ENCODE results near the gene ZNF565. TPM values are rescaled to one million over a fixed set of nuclear protein-coding genes. Genes with fewer than 3 reads are reported as not detected.
"Not testable (repeated sequence)": the region's sequence is repeated elsewhere in the genome, so short reads cannot be mapped to it uniquely, and the experiment has no call there.

The ZNF565 gene
- polyA plus RNA-seq, 1 experiment, result 3.4 TPM

GRCh38 chr19:36140304-36141038 is 74.0 kb downstream of the ZNF565 start:
- no peaks in the 10 kb centered on the region for H3K27me3 ChIP-seq (ENCODE audit: control insufficient read depth, insufficient read depth, low read length)
- ChIA-PET CTCF (interaction anchor here (0.6 to 1.1 kb wide), 2 partner anchors 13 to 256 kb away, joined by 4 read pairs; no protein-coding TSS in a partner anchor), POLR2A (interaction anchor here (1.0 to 2.0 kb wide), 3 partner anchors 10 to 74 kb away, joined by 3 to 21 read pairs (median 3); partner anchors contain the start of gene ZNF565)
- no peak for TF ChIP-seq CTCF (IDR thresholded peaks at IDR 0.05; ENCODE audit: low read depth, low read length)
- H3K4me3 ChIP-seq (ENCODE audit: low read depth, low read length), result peak overlapping the region; percentile 90
- H3K9me3 ChIP-seq (ENCODE audit: control insufficient read depth, insufficient read depth, low read length), result no peaks in the 10 kb centered on the region
- DNase-seq (ENCODE audit: low read depth, low spot score), result no peak
- H3K27ac ChIP-seq (ENCODE audit: low read depth, low read length), result peak overlapping the region; percentile 96

GRCh38 chr19:36139473-36140303 is 74.8 kb downstream of the ZNF565 start, which contains the start of gene CAPNS1:
Gene CAPNS1, plus strand, starts transcription at chr19:36140066. Its CDS starts 946 bp downstream, at chr19:36141012.
- CTCF ChIA-PET, result interaction anchor here (1.1 kb wide), 1 partner anchor 12 kb away, joined by 4 read pairs; no protein-coding TSS in a partner anchor

GRCh38 chr19:36139120-36139472 is 75.4 kb downstream of the ZNF565 start:
- no peaks in the 10 kb centered on the region for H3K9me3 ChIP-seq (ENCODE audit: control insufficient read depth, insufficient read depth, low read length)
- DNase-seq (ENCODE audit: low read depth, low spot score), result no peak
- no peak for TF ChIP-seq CTCF (IDR thresholded peaks at IDR 0.05; ENCODE audit: low read depth, low read length)
- H3K27me3 ChIP-seq (ENCODE audit: control insufficient read depth, insufficient read depth, low read length), result peaks cover 2% of the 10 kb centered on the region
- H3K4me3 ChIP-seq (ENCODE audit: low read depth, low read length), result peak overlapping the region; percentile 90
- ChIA-PET CTCF (interaction anchor here (3.7 kb wide), 1 partner anchor 11 kb away, joined by 15 read pairs; no protein-coding TSS in a partner anchor), POLR2A (interaction anchor here (0.6 to 2.0 kb wide), 4 partner anchors 11 to 84 kb away, joined by 3 to 21 read pairs (median 3); partner anchors contain the start of gene ZNF565)
- peak overlapping the region; percentile 73 for H3K27ac ChIP-seq (ENCODE audit: low read depth, low read length)

More at GRCh38 chr19:36139473-36140303, 74.8 kb downstream of the ZNF565 start, which contains the start of gene CAPNS1:
- Histone ChIP-seq H3K4me3 (ENCODE audit: low read depth, low read length) (peak within 1 kb of the TSS; percentile 90), H3K27ac (ENCODE audit: low read depth, low read length) (peak within 1 kb of the TSS; percentile 96), H3K9me3 (ENCODE audit: control insufficient read depth, insufficient read depth, low read length) (no peaks in the 10 kb centered on the region), H3K27me3 (ENCODE audit: control insufficient read depth, insufficient read depth, low read length) (peaks cover 2% of the 10 kb centered on the region)
- no peak for TF ChIP-seq CTCF (IDR thresholded peaks at IDR 0.05; ENCODE audit: low read depth, low read length)
- POLR2A ChIA-PET, result interaction anchor here (0.6 to 2.0 kb wide), 4 partner anchors 10 to 84 kb away, joined by 3 to 21 read pairs (median 3); partner anchors contain the start of gene ZNF565
- peak; percentile 86 for DNase-seq (ENCODE audit: low read depth, low spot score)

- Histone ChIP-seq H3K27me3 (ENCODE audit: control insufficient read depth, insufficient read depth, low read length) (peaks cover 2% of the 10 kb centered on the region), H3K27ac (ENCODE audit: low read depth, low read length) (no peak overlapping the region), H3K4me3 (ENCODE audit: low read depth, low read length) (no peak overlapping the region), H3K9me3 (ENCODE audit: control insufficient read depth, insufficient read depth, low read length) (no peaks in the 10 kb centered on the region)
- ChIA-PET POLR2A (interaction anchor here (0.6 to 1.4 kb wide), 3 partner anchors 9 to 23 kb away, joined by 3 to 4 read pairs (median 3); no protein-coding TSS in a partner anchor), CTCF (interaction anchor here (3.7 kb wide), 1 partner anchor 9 kb away, joined by 15 read pairs; no protein-coding TSS in a partner anchor)
- no peak for TF ChIP-seq CTCF (IDR thresholded peaks at IDR 0.05; ENCODE audit: low read depth, low read length)
- no peak for DNase-seq (ENCODE audit: low read depth, low spot score)
These were observed 77.3 kb downstream of the ZNF565 start for GRCh38 chr19:36136964-36137686.

- H3K27me3 ChIP-seq (ENCODE audit: control insufficient read depth, insufficient read depth, low read length); CTCF ChIA-PET; H3K9me3 ChIP-seq (ENCODE audit: control insufficient read depth, insufficient read depth, low read length); H3K27ac ChIP-seq (ENCODE audit: low read depth, low read length); POLR2A ChIA-PET; H3K4me3 ChIP-seq (ENCODE audit: low read depth, low read length); DNase-seq (ENCODE audit: low read depth, low spot score): not testable (repeated sequence)
These were observed 79.6 kb downstream of the ZNF565 start for GRCh38 chr19:36134867-36135266.

Measured in AG04450 (cell line).